ENCODE measurements around the gene GSG1L. TPM values are rescaled to one million over a fixed set of nuclear protein-coding genes. Genes with fewer than 3 reads are reported as not detected.

GSG1L gene
- total RNA-seq (2014; rRNA removed; shearing (Covaris generic); ENCODE audit: low replicate concordance): 0.67 and 2.3 TPM in 2 replicates

- in situ Hi-C loops (cut with HindIII; ENCODE audit: low pct_unique_long_range_greater_than_20kb, low sequenced_read_pairs): no loop called here
- DNase-seq (ENCODE audit: low read depth): no peak
Measured at GRCh38 chr16:28063591-28064061, at the start of gene GSG1L. GSG1L (minus strand) TSS chr16:28063714; CDS start chr16:28063424, 290 bp downstream.

GRCh38 chr16:28112908-28113307, 49.4 kb upstream of the GSG1L start:
- no peak for DNase-seq (ENCODE audit: low read depth)

GRCh38 chr16:28110977-28111376, 47.5 kb upstream of the GSG1L start:
- no peak for DNase-seq (ENCODE audit: low read depth)
- in situ Hi-C loops (cut with HindIII; ENCODE audit: low pct_unique_long_range_greater_than_20kb, low sequenced_read_pairs): no loop called here

More at GRCh38 chr16:28112908-28113307, 49.4 kb upstream of the GSG1L start:
- in situ Hi-C loops (cut with HindIII; ENCODE audit: low pct_unique_long_range_greater_than_20kb, low sequenced_read_pairs): no loop called here

GRCh38 chr16:28110479-28110878, 47.0 kb upstream of the GSG1L start:
- DNase-seq (ENCODE audit: low read depth): no peak
- in situ Hi-C loops (cut with HindIII; ENCODE audit: low pct_unique_long_range_greater_than_20kb, low sequenced_read_pairs): no loop called here

GRCh38 chr16:28110074-28110473, 46.6 kb upstream of the GSG1L start:
- in situ Hi-C loops (cut with HindIII; ENCODE audit: low pct_unique_long_range_greater_than_20kb, low sequenced_read_pairs): no loop called here
- no peak for DNase-seq (ENCODE audit: low read depth)

GRCh38 chr16:28108590-28109247, 45.2 kb upstream of the GSG1L start:
- no peak for DNase-seq (ENCODE audit: low read depth)
- in situ Hi-C loops (cut with HindIII; ENCODE audit: low pct_unique_long_range_greater_than_20kb, low sequenced_read_pairs): no loop called here

- no peak for DNase-seq (ENCODE audit: low read depth)
- in situ Hi-C loops (cut with HindIII; ENCODE audit: low pct_unique_long_range_greater_than_20kb, low sequenced_read_pairs): no loop called here
Measured at GRCh38 chr16:28107232-28107631, 43.7 kb upstream of the GSG1L start.

GRCh38 chr16:28106467-28107215, 43.1 kb upstream of the GSG1L start:
- in situ Hi-C loops (cut with HindIII; ENCODE audit: low pct_unique_long_range_greater_than_20kb, low sequenced_read_pairs): no loop called here

GRCh38 chr16:28105954-28106353, 42.4 kb upstream of the GSG1L start:
- in situ Hi-C loops (cut with HindIII; ENCODE audit: low pct_unique_long_range_greater_than_20kb, low sequenced_read_pairs): no loop called here

More at GRCh38 chr16:28106467-28107215, 43.1 kb upstream of the GSG1L start:
- no peak for DNase-seq (ENCODE audit: low read depth)

GRCh38 chr16:28105297-28105696, 41.8 kb upstream of the GSG1L start:
- no peak for DNase-seq (ENCODE audit: low read depth)
- in situ Hi-C loops (cut with HindIII; ENCODE audit: low pct_unique_long_range_greater_than_20kb, low sequenced_read_pairs): no loop called here

More at GRCh38 chr16:28105954-28106353, 42.4 kb upstream of the GSG1L start:
- DNase-seq (ENCODE audit: low read depth): no peak

- DNase-seq (ENCODE audit: low read depth): no peak
- in situ Hi-C loops (cut with HindIII; ENCODE audit: low pct_unique_long_range_greater_than_20kb, low sequenced_read_pairs): no loop called here
Measured at GRCh38 chr16:28104404-28104803, 40.9 kb upstream of the GSG1L start.

- DNase-seq (ENCODE audit: low read depth): no peak
- in situ Hi-C loops (cut with HindIII; ENCODE audit: low pct_unique_long_range_greater_than_20kb, low sequenced_read_pairs): no loop called here
Measured at GRCh38 chr16:28103516-28104170, 40.1 kb upstream of the GSG1L start.

GRCh38 chr16:28101533-28101890, 38.0 kb upstream of the GSG1L start:
- in situ Hi-C loops (cut with HindIII; ENCODE audit: low pct_unique_long_range_greater_than_20kb, low sequenced_read_pairs): no loop called here
- DNase-seq (ENCODE audit: low read depth): no peak

GRCh38 chr16:28100810-28101532, 37.5 kb upstream of the GSG1L start:
- in situ Hi-C loops (cut with HindIII; ENCODE audit: low pct_unique_long_range_greater_than_20kb, low sequenced_read_pairs): no loop called here
- DNase-seq (ENCODE audit: low read depth): no peak

- in situ Hi-C loops (cut with HindIII; ENCODE audit: low pct_unique_long_range_greater_than_20kb, low sequenced_read_pairs): no loop called here
- no peak for DNase-seq (ENCODE audit: low read depth)
Measured at GRCh38 chr16:28098959-28099945, 35.7 kb upstream of the GSG1L start.

- no peak for DNase-seq (ENCODE audit: low read depth)
- in situ Hi-C loops (cut with HindIII; ENCODE audit: low pct_unique_long_range_greater_than_20kb, low sequenced_read_pairs): no loop called here
Measured at GRCh38 chr16:28098171-28098958, 34.9 kb upstream of the GSG1L start.

All from Caki2 (cell line).